Stimulated activated CD8-positive, alpha-beta memory T cell treated with anti-CD3 and anti-CD28 coated beads, Interleukin-12 subunit alpha, Interleukin-12 subunit beta, amount 100 ng/mL, for 24 hours (primary cell): ENCODE results near the gene TOX4.
"Not testable (repeated sequence)": the region's sequence is repeated elsewhere in the genome, so short reads cannot be mapped to it uniquely, and the experiment has no call there.

Experiments used
- DNase-seq: peaks from one replicate; pipeline ENCODE4 v3.0.0-alpha.2; 2020; ENCODE audit errors: extremely low read depth

Gene TOX4

GRCh38 chr14:21476925-21477681, at the start of gene TOX4, which contains the start of gene RAB2B:
Gene TOX4 (plus strand): TSS chr14:21477195. CDS start chr14:21477279, 84 bp downstream.
Gene RAB2B (minus strand): TSS chr14:21476959. CDS start chr14:21476872, 87 bp downstream.
- peak; percentile 86 for DNase-seq

- no peak for DNase-seq
Observed at GRCh38 chr14:21428930-21429329, 48.1 kb upstream of the TOX4 start.

GRCh38 chr14:21431126-21431525, 45.9 kb upstream of the TOX4 start:
- DNase-seq: no peak

- DNase-seq: no peak
Observed at GRCh38 chr14:21436567-21437062, 40.4 kb upstream of the TOX4 start.

- DNase-seq: peak; percentile 95
Observed at GRCh38 chr14:21437063-21437901, 39.7 kb upstream of the TOX4 start.

- DNase-seq: no peak
Observed at GRCh38 chr14:21440859-21441258, 36.1 kb upstream of the TOX4 start.

GRCh38 chr14:21442657-21443056, 34.3 kb upstream of the TOX4 start:
- DNase-seq: not testable (repeated sequence)

GRCh38 chr14:21449899-21450216, 27.1 kb upstream of the TOX4 start:
- no peak for DNase-seq

GRCh38 chr14:21454843-21455544, 22.0 kb upstream of the TOX4 start:
- DNase-seq: no peak

- no peak for DNase-seq
Observed at GRCh38 chr14:21455592-21455911, 21.4 kb upstream of the TOX4 start.

- peak; percentile 98 for DNase-seq
Observed at GRCh38 chr14:21455912-21456667, 20.9 kb upstream of the TOX4 start, which contains the start of gene CHD8. Gene CHD8 (minus strand): TSS chr14:21456123. CDS start chr14:21431643, 24,480 bp downstream.

- DNase-seq: no peak
Observed at GRCh38 chr14:21467616-21468015, 9.4 kb upstream of the TOX4 start.

GRCh38 chr14:21475767-21476522, 1.1 kb upstream of the TOX4 start:
- DNase-seq: no peak

GRCh38 chr14:21476523-21476924, 471 bp upstream of the TOX4 start:
- peak; percentile 66 for DNase-seq

- DNase-seq: no peak
Observed at GRCh38 chr14:21486640-21487087, 9.7 kb downstream of the TOX4 start.

- DNase-seq: no peak
Observed at GRCh38 chr14:21494902-21495762, 18.1 kb downstream of the TOX4 start.

- DNase-seq: no peak
Observed at GRCh38 chr14:21496453-21496852, 19.5 kb downstream of the TOX4 start.

- DNase-seq: no peak
Observed at GRCh38 chr14:21498540-21499526, 21.8 kb downstream of the TOX4 start.
